Pancreas (tissue), 10 donors: ENCODE results near the gene CCR1. TPM values are rescaled to one million over a fixed set of nuclear protein-coding genes. Genes with fewer than 3 reads are reported as not detected.
A peak's percentile ranks its signal among the peaks of the same experiment; 100 is the strongest.

ENCODE experiments used
- ATAC-seq, 4 donors: fragments of 200-7000 bp; cut with Tn5 transposase; one replicate each; pipeline versions ENCODE4 v1.8.0 to v1.9.1; 2020; ENCODE audit warnings: mild to moderate bottlenecking in 4 of 4, moderate library complexity in 4 of 4
- DNase-seq, 6 donors: peaks; one replicate each; pipeline ENCODE4 v3.0.0-alpha.2; 2020
- FAIRE-seq: peaks from 2 replicates; lab custom pipeline; 2012; peaks lifted over from hg19 to GRCh38; lab: Jason Lieb, UNC
- H3K27ac ChIP-seq, 4 donors: fragments of 200-600 bp; sonication (generic); 1 replicate in 3 of 4; 2 replicates in 1 of 4; pipeline versions ENCODE4 v1.5.0 to v1.8.0; 2020
- H3K27me3 ChIP-seq, 4 donors: fragments of 200-600 bp; one replicate each; pipeline ENCODE4 v1.8.0; 2021
- H3K36me3 ChIP-seq, 3 donors: fragments of 200-600 bp; sonication (generic) in 1 of 3; one replicate each; pipeline versions ENCODE4 v1.5.0 to v1.8.0; 2020 to 2021
- H3K4me1 ChIP-seq, 3 donors: fragments of 200-600 bp; one replicate each; pipeline ENCODE4 v1.8.0; 2021
- H3K4me3 ChIP-seq, 4 donors: fragments of 200-600 bp; sonication (generic) in 2 of 4; one replicate each; pipeline versions ENCODE4 v1.5.0 to v1.8.0; 2020 to 2021
- H3K9me3 ChIP-seq, 4 donors: fragments of 200-600 bp; one replicate each; pipeline ENCODE4 v1.8.0; 2021
- CTCF ChIP-seq, 4 donors: fragments of 200-600 bp; sonication (generic) in 3 of 4; IDR thresholded peaks; one replicate each; pipeline versions ENCODE4 v1.5.0 to v1.8.0; 2021; ENCODE audit warnings: antibody characterized with exemption in 4 of 4
- WGBS, 2 donors: extraction: QIAGEN DNeasy Blood & Tissue Kit; methylation state at CpG; one replicate each; pipeline ENCODE4 v1.1.7; 2013; 5-methylcytosine and 5-hydroxymethylcytosine counted together
- intact Hi-C, 3 donors: fragments of 100-400 bp; cut with DNase I; formaldehyde crosslinking; loops; one replicate each; pipeline versions ENCODE4 v1.11.1 to v1.14.2; 2022
- polyA plus RNA-seq, 2 donors: library from polyadenylated mRNA; stranded (reverse); fragments of 200-250 nt; gene quantifications; one replicate each; pipeline ENCODE4 v1.2.3, GENCODE V29; 2013
- total RNA-seq, 6 donors: library from RNA; stranded (reverse); fragmentation: NEBNext Ultra II Directional in 4 of 6; extraction: Animal tissue kit (Norgen Biotek cat#: 25700) in 4 of 6; gene quantifications; one replicate each; pipeline versions ENCODE4 v1.2.1 to v1.2.4, GENCODE V29; 2021 to 2023
- donor health status: healthy with polysubstance abuse.
- donor health status: DM: no; HTN: no; CAD: no; lungs with moderate emphysema.
- donor health status: DM: no; HTN: no; CAD: no.
- donor health status: control.
- donor health status: control.
- donor health status: Bipolar disorder and iron deficiency.
- donor health status: DM: yes; HTN: yes; CAD: no.
- donor health status: DM: no; HTN: no; CAD: no.
- donor health status: DM: no; HTN: no; CAD: no.
- donor health status: DM: yes; HTN: yes; CAD: no.

Gene CCR1
- total and polyA plus RNA-seq, 8 donors, result 0.09 to 4.6 (median 1.00) TPM

DNA sequence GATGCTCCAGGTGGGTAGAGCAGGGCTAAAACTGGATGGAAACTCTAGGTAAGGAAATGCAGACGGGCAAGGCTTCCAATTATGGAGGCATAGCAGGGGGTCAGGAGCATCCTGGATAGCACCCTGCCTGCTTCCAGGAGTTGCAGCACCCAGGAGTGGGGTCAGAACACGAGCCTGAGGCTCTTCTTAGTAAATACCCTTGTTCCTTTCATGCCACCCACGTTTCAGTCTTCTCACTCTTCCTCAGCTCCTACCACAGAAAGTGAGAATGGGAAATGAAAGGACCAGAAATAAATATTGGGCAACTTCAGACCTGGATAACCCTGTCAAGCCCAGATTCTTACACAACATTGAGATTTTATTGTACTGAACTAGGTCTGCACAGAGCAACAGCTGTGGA, 16.4 kb downstream of the CCR1 start:
- H3K36me3 ChIP-seq, result no peaks in the 10 kb centered on the region
- ATAC-seq (peak in 2 of 4 donors; percentile 14 to 44), FAIRE-seq (no peak), DNase-seq (no peak)
- H3K4me1 ChIP-seq, result no peaks in the 10 kb centered on the region
- no peaks in the 10 kb centered on the region for H3K9me3 ChIP-seq
- 20 to 23% methylated on average over 3 of the region's 3 CpGs for WGBS, 2 donors
- no peak overlapping the region for H3K27ac ChIP-seq
- no peaks in the 10 kb centered on the region for H3K27me3 ChIP-seq
- intact Hi-C loops, result no loop called here
- no peak for TF ChIP-seq CTCF (IDR thresholded peaks at IDR 0.05)
- no peak overlapping the region for H3K4me3 ChIP-seq

- H3K4me1 ChIP-seq, result no peaks in the 10 kb centered on the region
- ATAC-seq, result no peak
- TF ChIP-seq CTCF (IDR thresholded peaks at IDR 0.05), result no peak
- H3K9me3 ChIP-seq, result no peaks in the 10 kb centered on the region
- no peak overlapping the region for H3K4me3 ChIP-seq
- no peak for FAIRE-seq
- H3K27me3 ChIP-seq, result no peaks in the 10 kb centered on the region
- no peak for DNase-seq
- no peaks in the 10 kb centered on the region for H3K36me3 ChIP-seq
- no peak overlapping the region for H3K27ac ChIP-seq
- intact Hi-C loops, result no loop called here
- WGBS, 2 donors, result 91 to 96% methylated on average over 10 of the region's 10 CpGs
Observed at GRCh38 chr3:46188708-46189107, 19.4 kb downstream of the CCR1 start.

- no peak for FAIRE-seq
- intact Hi-C loops, result no loop called here
- WGBS, 2 donors, result 89 to 93% methylated on average over 2 of the region's 2 CpGs
- no peak for TF ChIP-seq CTCF (IDR thresholded peaks at IDR 0.05)
- Histone ChIP-seq H3K27ac (no peak overlapping the region), H3K4me1 (no peaks in the 10 kb centered on the region), H3K36me3 (no peaks in the 10 kb centered on the region), H3K9me3 (no peaks in the 10 kb centered on the region), H3K4me3 (no peak overlapping the region), H3K27me3 (no peaks in the 10 kb centered on the region)
- no peak for DNase-seq
- peak in 1 of 4 donors; percentile 21 for ATAC-seq
Observed at GRCh38 chr3:46187876-46188275, 20.2 kb downstream of the CCR1 start.

GRCh38 chr3:46187341-46187700, 20.8 kb downstream of the CCR1 start:
- no peaks in the 10 kb centered on the region for H3K4me1 ChIP-seq
- no peak overlapping the region for H3K4me3 ChIP-seq
- H3K27ac ChIP-seq, result no peak overlapping the region
- intact Hi-C loops, result no loop called here
- FAIRE-seq, result no peak
- no peaks in the 10 kb centered on the region for H3K36me3 ChIP-seq
- 94 to 95% methylated on average over 2 of the region's 2 CpGs for WGBS, 2 donors
- no peak for ATAC-seq
- no peak for DNase-seq
- H3K9me3 ChIP-seq, result no peaks in the 10 kb centered on the region
- no peak for TF ChIP-seq CTCF (IDR thresholded peaks at IDR 0.05)
- no peaks in the 10 kb centered on the region for H3K27me3 ChIP-seq

GRCh38 chr3:46186471-46187340, 21.4 kb downstream of the CCR1 start:
- H3K4me1 ChIP-seq, result no peaks in the 10 kb centered on the region
- H3K4me3 ChIP-seq, result no peak overlapping the region
- no peak for DNase-seq
- TF ChIP-seq CTCF (IDR thresholded peaks at IDR 0.05), result no peak
- H3K36me3 ChIP-seq, result no peaks in the 10 kb centered on the region
- H3K27me3 ChIP-seq, result no peaks in the 10 kb centered on the region
- ATAC-seq, result no peak
- no peaks in the 10 kb centered on the region for H3K9me3 ChIP-seq
- WGBS, 2 donors, result 69 to 74% methylated on average over 3 of the region's 3 CpGs
- intact Hi-C loops, result no loop called here
- H3K27ac ChIP-seq, result no peak overlapping the region
- FAIRE-seq, result no peak
